Measurements from ENCODE around the gene PTPRK.

GRCh38 chr6:128463942-128464341 is 56.5 kb downstream of the PTPRK start:
- no peak for TF ChIP-seq SMARCB1 (IDR thresholded peaks at IDR 0.05; ENCODE audit: insufficient read length, low read depth)
- no peak for TF ChIP-seq CREB3L1 (IDR thresholded peaks at IDR 0.05; ENCODE audit: borderline replicate concordance, low read depth)
- TF ChIP-seq CTCF (IDR thresholded peaks at IDR 0.05 in 2 of 3, conservative IDR thresholded peaks at IDR 0.05 in 1 of 3; ENCODE audit: insufficient read depth in 2 of 3, low read depth in 1 of 3, low read length in 3 of 3), result no peak
- TF ChIP-seq POLR2AphosphoS5 (IDR thresholded peaks at IDR 0.05; ENCODE audit: control insufficient read depth, insufficient read depth, low read depth, low read length), result no peak

Data from K562 (cell line).